ENCODE results near the gene KDM4B.

DNA sequence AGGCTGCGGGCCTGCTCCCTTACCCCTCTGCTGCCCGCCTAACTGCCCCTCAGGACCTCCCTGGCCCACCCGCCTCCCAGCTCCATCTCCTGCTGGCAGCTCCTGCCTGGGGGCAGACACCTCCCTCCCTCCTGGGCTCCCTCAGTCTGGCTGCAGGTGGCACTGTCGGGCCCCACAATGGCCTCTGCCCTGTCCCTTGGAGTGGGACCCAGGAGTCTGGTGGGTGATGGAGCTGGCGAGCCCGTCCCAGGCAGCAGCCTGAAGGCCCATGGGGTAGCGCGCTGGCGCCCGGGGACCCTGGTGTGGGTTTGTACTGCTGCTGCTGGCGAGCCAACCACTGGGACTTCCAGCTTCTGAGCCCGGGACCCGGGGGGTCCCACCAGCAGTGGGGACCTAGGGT is 83.6 kb downstream of the KDM4B start:
- no peak for TF ChIP-seq POLR2A (IDR thresholded peaks at IDR 0.05)
- TF ChIP-seq CTCF (IDR thresholded peaks at IDR 0.05): peak in 1 of 3 experiments; percentile 10
